ENCODE measurements around the gene PROC. TPM values are rescaled to one million over a fixed set of nuclear protein-coding genes. Genes with fewer than 3 reads are reported as not detected.

The PROC gene
- total RNA-seq, 1 donor from 2014 or later: not detected

GRCh38 chr2:127414638-127415592 lies 3.3 kb upstream of the PROC start:
- DNase-seq: no peak

DNA sequence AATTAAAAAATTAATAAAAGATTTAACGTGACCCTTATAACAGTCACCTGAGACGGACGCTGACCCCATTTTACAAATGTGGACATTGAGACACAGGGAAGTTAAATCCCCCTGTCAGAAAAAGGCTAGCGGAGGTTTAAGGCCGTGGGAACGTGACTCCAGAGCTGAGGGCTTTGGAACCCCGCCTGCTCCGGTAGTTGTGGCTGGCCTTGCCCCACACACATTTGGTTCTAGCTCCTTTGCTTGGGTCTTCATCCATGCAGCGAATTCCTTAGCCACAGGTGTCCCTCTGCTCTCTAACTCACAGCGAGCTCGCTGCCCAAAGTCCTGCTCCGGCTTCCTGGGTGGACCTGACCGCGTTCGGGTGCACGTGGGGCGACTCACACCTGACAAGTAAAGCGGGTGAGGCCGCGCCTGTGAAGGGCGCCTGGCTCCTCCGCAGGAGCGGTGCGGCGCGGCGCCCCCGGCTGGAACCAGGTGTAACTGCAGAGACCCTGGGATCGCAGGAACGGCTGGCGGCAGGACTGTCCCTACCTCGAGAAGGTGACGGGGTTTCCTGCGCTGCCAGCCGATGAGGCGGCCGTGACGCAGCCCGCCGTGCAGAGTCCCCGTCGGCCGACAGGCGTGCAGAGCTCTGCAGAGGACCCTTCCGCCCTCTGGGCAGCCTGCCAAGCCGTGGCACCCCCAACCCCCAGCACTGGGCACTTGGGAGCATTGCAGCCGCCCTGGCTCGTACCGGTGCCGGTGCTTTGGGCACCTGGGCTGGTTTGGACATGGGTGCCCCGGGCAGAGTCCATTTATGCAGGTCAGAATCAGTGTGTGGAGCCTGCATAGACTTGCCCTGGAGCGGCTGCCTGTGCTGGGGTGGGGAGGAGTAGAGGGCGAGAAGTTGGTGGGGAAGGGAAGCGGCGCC lies 2.4 kb upstream of the PROC start:
- peak; percentile 62 for DNase-seq

DNA sequence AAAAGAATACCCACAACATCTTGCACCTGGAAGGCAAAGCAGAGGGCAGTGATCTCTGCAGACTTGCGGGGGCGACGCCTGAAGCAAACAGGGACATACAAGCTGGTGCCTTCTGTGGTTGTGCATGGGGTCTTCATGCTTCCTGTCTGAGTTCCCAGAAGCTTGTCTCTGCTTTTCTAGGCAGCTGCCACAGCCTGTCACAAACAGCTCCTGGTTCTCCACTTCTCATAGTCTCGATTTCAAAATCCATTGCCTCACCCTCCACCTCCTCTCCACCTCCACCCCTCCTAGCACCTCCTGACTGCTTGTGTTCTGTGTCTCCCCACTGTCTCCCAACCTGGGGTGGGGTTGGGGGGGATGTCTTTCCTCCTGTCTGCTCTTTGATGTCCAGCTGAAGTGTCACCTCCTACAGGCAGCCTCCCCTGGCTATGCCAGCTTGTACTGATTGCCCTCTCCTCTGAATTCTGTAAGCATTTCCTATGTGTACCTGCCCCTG lies 1.7 kb upstream of the PROC start:
- DNase-seq: peak; percentile 71

DNA sequence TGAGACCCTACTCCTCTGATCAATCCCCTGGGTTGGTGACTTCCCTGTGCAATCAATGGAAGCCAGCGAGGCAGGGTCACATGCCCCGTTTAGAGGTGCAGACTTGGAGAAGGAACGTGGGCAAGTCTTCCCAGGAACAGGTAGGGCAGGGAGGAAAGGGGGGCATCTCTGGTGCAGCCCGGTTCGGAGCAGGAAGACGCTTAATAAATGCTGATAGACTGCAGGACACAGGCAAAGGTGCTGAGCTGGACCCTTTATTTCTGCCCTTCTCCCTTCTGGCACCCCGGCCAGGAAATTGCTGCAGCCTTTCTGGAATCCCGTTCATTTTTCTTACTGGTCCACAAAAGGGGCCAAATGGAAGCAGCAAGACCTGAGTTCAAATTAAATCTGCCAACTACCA lies 821 bp upstream of the PROC start:
- DNase-seq: no peak

DNA sequence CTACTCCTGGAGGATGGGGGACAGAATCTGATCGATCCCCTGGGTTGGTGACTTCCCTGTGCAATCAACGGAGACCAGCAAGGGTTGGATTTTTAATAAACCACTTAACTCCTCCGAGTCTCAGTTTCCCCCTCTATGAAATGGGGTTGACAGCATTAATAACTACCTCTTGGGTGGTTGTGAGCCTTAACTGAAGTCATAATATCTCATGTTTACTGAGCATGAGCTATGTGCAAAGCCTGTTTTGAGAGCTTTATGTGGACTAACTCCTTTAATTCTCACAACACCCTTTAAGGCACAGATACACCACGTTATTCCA lies 844 bp downstream of the PROC start:
- no peak for DNase-seq

- DNase-seq: no peak
Observed at GRCh38 chr2:127419448-127420038, 1.3 kb downstream of the PROC start.

DNA sequence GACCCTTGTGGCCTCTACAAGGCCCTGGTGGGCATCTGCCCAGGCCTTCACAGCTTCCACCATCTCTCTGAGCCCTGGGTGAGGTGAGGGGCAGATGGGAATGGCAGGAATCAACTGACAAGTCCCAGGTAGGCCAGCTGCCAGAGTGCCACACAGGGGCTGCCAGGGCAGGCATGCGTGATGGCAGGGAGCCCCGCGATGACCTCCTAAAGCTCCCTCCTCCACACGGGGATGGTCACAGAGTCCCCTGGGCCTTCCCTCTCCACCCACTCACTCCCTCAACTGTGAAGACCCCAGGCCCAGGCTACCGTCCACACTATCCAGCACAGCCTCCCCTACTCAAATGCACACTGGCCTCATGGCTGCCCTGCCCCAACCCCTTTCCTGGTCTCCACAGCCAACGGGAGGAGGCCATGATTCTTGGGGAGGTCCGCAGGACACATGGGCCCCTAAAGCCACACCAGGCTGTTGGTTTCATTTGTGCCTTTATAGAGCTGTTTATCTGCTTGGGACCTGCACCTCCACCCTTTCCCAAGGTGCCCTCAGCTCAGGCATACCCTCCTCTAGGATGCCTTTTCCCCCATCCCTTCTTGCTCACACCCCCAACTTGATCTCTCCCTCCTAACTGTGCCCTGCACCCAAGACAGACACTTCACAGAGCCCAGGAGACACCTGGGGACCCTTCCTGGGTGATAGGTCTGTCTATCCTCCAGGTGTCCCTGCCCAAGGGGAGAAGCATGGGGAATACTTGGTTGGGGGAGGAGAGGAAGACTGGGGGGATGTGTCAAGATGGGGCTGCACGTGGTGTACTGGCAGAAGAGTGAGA lies 2.0 kb downstream of the PROC start:
- no peak for DNase-seq

DNA sequence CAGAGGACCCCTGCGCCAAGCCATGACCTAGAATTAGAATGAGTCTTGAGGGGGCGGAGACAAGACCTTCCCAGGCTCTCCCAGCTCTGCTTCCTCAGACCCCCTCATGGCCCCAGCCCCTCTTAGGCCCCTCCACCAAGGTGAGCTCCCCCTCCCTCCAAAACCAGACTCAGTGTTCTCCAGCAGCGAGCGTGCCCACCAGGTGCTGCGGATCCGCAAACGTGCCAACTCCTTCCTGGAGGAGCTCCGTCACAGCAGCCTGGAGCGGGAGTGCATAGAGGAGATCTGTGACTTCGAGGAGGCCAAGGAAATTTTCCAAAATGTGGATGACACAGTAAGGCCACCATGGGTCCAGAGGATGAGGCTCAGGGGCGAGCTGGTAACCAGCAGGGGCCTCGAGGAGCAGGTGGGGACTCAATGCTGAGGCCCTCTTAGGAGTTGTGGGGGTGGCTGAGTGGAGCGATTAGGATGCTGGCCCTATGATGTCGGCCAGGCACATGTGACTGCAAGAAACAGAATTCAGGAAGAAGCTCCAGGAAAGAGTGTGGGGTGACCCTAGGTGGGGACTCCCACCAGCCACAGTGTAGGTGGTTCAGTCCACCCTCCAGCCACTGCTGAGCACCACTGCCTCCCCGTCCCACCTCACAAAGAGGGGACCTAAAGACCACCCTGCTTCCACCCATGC lies 3.0 kb downstream of the PROC start:
- no peak for DNase-seq

GRCh38 chr2:127421871-127422558 lies 3.8 kb downstream of the PROC start:
- DNase-seq: no peak

GRCh38 chr2:127422559-127423477 lies 4.6 kb downstream of the PROC start:
- DNase-seq: peak; percentile 43

DNA sequence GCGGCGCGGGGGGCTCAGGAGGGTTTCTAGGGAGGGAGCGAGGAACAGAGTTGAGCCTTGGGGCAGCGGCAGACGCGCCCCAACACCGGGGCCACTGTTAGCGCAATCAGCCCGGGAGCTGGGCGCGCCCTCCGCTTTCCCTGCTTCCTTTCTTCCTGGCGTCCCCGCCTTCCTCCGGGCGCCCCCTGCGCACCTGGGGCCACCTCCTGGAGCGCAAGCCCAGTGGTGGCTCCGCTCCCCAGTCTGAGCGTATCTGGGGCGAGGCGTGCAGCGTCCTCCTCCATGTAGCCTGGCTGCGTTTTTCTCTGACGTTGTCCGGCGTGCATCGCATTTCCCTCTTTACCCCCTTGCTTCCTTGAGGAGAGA lies 5.2 kb downstream of the PROC start:
- no peak for DNase-seq

DNA sequence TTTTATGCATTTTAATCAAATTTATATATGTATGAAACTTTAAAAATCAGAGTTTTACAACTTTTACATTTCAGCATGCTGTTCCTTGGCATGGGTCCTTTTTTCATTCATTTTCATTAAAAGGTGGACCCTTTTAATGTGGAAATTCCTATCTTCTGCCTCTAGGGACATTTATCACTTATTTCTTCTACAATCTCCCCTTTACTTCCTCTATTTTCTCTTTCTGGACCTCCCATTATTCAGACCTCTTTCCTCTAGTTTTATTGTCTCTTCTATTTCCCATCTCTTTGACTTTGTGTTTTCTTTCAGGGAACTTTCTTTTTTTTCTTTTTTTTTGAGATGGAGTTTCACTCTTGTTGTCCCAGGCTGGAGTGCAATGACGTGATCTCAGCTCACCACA lies 5.7 kb downstream of the PROC start:
- DNase-seq: no peak

- no peak for DNase-seq
Observed at GRCh38 chr2:127424598-127425520, 6.6 kb downstream of the PROC start.

DNA sequence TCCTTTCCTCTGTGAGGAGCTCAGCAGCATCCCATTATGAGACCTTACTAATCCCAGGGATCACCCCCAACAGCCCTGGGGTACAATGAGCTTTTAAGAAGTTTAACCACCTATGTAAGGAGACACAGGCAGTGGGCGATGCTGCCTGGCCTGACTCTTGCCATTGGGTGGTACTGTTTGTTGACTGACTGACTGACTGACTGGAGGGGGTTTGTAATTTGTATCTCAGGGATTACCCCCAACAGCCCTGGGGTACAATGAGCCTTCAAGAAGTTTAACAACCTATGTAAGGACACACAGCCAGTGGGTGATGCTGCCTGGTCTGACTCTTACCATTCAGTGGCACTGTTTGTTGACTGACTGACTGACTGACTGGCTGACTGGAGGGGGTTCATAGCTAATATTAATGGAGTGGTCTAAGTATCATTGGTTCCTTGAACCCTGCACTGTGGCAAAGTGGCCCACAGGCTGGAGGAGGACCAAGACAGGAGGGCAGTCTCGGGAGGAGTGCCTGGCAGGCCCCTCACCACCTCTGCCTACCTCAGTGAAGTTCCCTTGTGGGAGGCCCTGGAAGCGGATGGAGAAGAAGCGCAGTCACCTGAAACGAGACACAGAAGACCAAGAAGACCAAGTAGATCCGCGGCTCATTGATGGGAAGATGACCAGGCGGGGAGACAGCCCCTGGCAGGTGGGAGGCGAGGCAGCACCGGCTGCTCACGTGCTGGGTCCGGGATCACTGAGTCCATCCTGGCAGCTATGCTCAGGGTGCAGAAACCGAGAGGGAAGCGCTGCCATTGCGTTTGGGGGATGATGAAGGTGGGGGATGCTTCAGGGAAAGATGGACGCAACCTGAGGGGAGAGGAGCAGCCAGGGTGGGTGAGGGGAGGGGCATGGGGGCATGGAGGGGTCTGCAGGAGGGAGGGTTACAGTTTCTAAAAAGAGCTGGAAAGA lies 7.6 kb downstream of the PROC start:
- DNase-seq: no peak

DNA sequence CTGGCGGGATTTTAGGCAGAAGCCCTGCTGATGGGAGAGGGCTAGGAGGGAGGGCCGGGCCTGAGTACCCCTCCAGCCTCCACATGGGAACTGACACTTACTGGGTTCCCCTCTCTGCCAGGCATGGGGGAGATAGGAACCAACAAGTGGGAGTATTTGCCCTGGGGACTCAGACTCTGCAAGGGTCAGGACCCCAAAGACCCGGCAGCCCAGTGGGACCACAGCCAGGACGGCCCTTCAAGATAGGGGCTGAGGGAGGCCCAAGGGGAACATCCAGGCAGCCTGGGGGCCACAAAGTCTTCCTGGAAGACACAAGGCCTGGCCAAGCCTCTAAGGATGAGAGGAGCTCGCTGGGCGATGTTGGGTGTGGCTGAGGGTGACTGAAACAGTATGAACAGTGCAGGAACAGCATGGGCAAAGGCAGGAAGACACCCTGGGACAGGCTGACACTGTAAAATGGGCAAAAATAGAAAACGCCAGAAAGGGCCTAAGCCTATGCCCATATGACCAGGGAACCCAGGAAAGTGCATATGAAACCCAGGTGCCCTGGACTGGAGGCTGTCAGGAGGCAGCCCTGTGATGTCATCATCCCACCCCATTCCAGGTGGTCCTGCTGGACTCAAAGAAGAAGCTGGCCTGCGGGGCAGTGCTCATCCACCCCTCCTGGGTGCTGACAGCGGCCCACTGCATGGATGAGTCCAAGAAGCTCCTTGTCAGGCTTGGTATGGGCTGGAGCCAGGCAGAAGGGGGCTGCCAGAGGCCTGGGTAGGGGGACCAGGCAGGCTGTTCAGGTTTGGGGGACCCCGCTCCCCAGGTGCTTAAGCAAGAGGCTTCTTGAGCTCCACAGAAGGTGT lies 8.5 kb downstream of the PROC start:
- no peak for DNase-seq

All from tongue (tissue), 2 donors.